Loucy (cell line): ENCODE measurements around the gene ZNF697.

ENCODE experiments used
- CTCF ChIP-seq: fragments of 200-600 bp; sonication (generic); conservative IDR thresholded peaks from 2 replicates; pipeline ENCODE4 v1.5.1; 2014; ENCODE audit warnings: mild to moderate bottlenecking, antibody characterized with exemption, low read length
- EZH2phosphoT487 ChIP-seq: fragments of 200-600 bp; IDR thresholded peaks from 2 replicates; pipeline ENCODE4 v1.6.1; 2018; ENCODE audit warnings: antibody characterized with exemption, mild to moderate bottlenecking, moderate library complexity, borderline replicate concordance

- TF ChIP-seq CTCF (peak; percentile 80), EZH2phosphoT487 (no peak)
Observed at GRCh38 chr1:119613769-119614720, 34.0 kb downstream of the ZNF697 start.
